Right renal cortex interstitium (tissue), 3 donors: Measurements from ENCODE around the gene NOLC1. TPM values are rescaled to one million over a fixed set of nuclear protein-coding genes. Genes with fewer than 3 reads are reported as not detected.

ENCODE experiments used
- DNase-seq, 3 donors: peaks; one replicate each; pipeline ENCODE4 v3.0.0-alpha.2; 2013; ENCODE audit warnings: low read depth in 3 of 3, low spot score in 2 of 3
- polyA plus RNA-seq, 3 donors: library from polyadenylated mRNA; unstranded; fragments of 120-200 nt; gene quantifications; one replicate each; pipeline ENCODE4 v1.2.1, GENCODE V29; 2013; ENCODE audit not compliant: insufficient read length in 3 of 3

Gene NOLC1
- polyA plus RNA-seq, 3 donors: 95.4 to 99.8 (median 99.0) TPM

DNA sequence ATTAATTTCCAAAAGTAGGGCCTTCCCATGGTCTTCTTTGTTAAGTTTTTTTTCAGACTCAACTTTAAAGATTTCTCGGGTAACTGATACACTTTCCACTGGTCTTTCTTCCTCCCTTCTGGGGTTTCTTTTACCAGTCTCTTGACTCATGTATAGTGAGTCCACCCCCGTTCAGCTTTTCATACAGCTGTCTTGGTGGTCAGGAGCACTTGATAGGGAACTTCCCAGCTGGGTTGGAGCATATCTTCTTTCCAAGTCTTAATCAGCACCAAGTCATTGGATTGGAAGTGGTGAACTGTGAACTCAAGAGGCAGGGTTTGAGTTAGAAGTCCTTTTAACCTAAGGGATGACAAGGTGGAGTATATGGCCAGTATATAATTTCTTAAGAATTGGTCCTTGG, 44.7 kb downstream of the NOLC1 start:
- no peak for DNase-seq

DNA sequence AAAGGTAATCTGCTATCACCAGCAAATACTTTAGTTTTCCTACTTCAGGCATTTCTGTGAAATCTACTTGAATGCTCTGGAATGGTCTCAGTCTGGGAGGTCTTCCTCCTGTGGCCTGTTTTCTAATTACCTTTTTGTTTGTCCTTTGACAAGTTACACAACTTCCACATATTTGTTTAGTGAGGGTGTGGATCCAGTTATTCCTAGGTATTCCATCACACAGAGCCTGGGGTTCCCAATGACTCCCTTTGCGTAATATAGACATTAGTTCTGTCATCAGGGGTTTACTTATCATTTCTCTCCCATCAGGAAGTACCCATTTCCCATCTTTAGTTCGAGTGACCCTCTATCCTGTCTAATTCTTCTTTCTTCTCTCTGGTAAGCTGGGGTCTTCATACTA, 45.8 kb downstream of the NOLC1 start:
- no peak for DNase-seq

DNA sequence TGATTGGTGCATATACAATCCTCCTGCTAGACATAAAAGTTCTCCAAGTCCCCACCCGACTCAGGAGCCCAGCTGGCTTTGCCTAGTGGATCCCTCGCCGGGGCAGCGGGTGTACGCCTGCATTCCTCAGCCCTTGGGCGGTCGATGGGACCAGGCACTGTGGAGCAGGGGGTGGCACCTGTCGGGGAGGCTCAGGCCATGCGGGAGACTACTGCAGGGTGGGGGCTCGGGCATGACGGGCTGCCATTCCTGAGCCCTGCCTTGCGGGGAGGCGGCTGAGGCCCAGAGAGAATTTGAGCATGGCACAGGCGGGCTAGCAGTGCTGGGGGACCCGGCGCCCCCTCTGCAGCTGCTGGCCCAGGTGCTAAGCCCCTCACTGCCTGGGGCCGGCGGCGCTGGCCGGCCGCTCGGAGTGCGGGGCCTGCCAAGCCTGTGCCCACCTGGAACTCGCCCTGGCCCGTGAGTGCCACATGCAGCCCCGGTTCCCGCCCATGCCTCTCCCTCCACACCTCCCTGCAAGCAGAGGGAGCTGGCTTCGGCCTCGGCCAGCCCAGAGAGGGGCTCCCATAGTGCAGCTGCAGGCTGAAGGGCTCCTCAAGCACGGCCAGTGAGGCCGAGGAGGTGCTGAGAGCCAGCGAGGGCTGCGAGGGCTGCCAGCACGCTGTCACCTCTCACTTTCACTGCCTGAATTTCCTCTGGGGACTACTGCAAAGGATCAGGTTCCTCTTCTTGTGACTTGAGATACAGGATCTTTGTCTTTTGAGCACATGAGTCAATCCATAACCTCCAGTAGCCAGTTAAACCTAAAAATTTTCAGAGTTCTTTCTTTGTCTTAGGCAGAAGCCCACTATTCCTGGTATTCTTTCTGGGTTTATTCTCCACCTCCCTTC, 48.8 kb downstream of the NOLC1 start:
- DNase-seq: no peak

DNA sequence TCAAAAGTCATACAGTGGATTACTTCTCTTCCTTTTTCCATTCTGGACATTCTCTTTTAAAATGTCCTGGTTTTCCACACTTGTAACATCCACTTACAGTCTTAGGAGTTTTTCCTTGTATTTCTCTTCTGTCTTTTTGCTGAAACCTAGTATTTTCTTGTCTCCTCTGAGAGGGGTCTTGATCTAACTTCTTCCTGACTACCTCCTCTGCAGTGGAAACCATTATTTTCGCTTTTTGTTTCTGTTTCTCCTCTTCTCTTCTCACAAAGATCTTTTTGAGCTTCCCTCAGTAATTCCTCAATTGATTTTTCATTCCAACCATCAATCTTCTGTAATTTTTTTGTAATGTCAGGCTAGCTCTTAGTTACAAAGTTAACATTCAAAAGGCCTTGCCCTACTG, 50.2 kb downstream of the NOLC1 start:
- no peak for DNase-seq

DNA sequence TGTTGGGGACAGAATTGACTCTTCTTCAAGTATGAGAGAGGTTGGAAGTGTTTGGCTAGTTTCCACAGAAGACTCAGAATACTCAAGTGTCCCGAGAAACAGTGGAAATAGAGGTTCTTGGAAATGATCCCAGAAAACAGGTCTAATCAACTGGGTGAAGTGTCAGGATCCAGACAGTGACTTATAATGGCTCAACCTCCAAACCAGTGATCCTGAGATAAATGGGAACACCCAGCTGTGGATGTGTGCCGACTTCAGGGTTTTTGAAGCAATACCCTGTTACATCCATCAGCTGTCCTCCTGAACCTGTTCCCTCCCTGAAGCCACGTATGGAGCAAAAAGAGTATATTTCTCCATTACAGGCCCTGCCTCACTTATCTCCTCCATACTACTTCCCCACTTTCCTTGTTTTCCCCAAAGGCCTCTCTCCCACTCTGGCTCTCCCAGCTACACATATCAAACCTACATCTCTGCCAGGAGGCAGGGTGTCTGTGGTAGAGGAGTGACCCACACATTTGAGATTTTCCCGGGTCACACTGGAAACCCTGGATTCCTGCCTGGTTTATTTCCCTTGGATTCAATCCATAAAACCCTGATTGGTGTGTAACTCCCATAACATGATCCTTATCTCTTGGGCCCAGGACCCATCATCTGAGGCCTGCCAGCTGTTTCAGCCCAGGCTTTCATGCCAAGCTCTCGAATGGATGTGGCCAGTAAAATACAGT, 56.3 kb downstream of the NOLC1 start:
- DNase-seq: no peak

DNA sequence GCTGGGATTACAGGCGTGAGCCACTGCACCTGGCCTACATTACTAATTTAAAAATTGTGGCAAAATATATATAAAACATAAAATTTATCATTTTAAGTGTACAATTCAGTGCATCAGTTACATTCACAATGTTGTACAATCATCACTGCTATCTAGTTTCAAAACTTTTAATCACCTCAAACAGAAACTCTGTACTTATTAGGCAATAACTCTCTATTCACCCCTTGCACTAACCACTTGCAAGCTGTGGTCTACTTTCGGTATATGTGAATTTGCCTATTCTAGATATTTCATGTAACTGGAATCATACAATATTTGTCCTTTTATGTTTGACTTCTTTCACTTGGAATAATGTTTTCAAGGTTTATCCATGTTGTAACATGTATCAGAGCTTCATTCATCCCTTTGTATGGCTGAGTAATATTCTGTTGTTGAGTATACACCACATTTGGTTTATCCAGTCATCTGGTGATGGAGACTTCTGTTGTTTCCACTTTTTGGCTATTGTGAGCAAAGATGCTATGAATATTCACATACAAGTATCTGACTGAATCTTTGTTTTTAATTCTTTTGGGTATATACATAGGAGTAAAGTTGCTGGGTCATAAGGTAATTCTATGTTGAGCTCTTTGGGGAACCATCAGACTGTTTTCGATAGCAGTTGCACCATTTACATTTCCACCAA, 59.6 kb downstream of the NOLC1 start:
- DNase-seq: no peak

Other genes starting within 250 kb of the NOLC1 start
- gene ARMH3, start 96.2 kb upstream of the NOLC1 start, polyA plus RNA-seq: 10 to 100 TPM; 19.1 to 20.6 (median 20.1) TPM
- 10 to 100 TPM; 10.0 to 12.5 (median 11.2) TPM for gene HPS6, start 87.0 kb upstream of the NOLC1 start, polyA plus RNA-seq
- gene LDB1, start 32.0 kb upstream of the NOLC1 start, polyA plus RNA-seq: 100 to 1,000 TPM; 103 to 110 (median 107) TPM
- gene PPRC1, start 19.3 kb upstream of the NOLC1 start, polyA plus RNA-seq: 10 to 100 TPM; 30.0 to 31.6 (median 31.1) TPM
- gene ELOVL3, start 73.9 kb downstream of the NOLC1 start, polyA plus RNA-seq: 1 to 10 TPM; 2.8 to 3.2 (median 3.2) TPM
- under 1 TPM; 0.51 to 0.64 (median 0.53) TPM for gene PITX3, start 89.1 kb downstream of the NOLC1 start, polyA plus RNA-seq
- 10 to 100 TPM; 40.5 to 44.7 (median 42.3) TPM for gene GBF1, start 93.1 kb downstream of the NOLC1 start, polyA plus RNA-seq
- gene NFKB2, start 243.3 kb downstream of the NOLC1 start, polyA plus RNA-seq: 10 to 100 TPM; 15.7 to 17.4 (median 16.8) TPM